K562 (cell line): Measurements from ENCODE around the gene ZFPM1. TPM values are rescaled to one million over a fixed set of nuclear protein-coding genes. Genes with fewer than 3 reads are reported as not detected.

Experiments
- CBX1 ChIP-seq: sonication (generic); IDR thresholded peaks from 2 replicates; pipeline ENCODE4 v1.6.1; 2016; ENCODE audit warnings: antibody characterized with exemption, low read depth, mild to moderate bottlenecking
- COPS2 ChIP-seq: fragments of 450-650 bp; conservative IDR thresholded peaks from 2 replicates; pipeline ENCODE4 v1.6.1; 2016; ENCODE audit warnings: mild to moderate bottlenecking, moderate library complexity
- EHMT2 ChIP-seq: fragments of 450-650 bp; IDR thresholded peaks from 2 replicates; pipeline ENCODE4 v1.6.1; 2018; ENCODE audit warnings: antibody characterized with exemption
- ELF2 ChIP-seq: fragments of 250-450 bp; sonication (Bioruptor Pico); IDR thresholded peaks from 2 replicates; pipeline ENCODE4 v1.5.0; 2021; ENCODE audit warnings: mild to moderate bottlenecking
- FOSL1 ChIP-seq: fragments of 200-800 bp; sonication (Bioruptor generic); conservative IDR thresholded peaks from 2 replicates; pipeline ENCODE4 v1.6.1; 2016; ENCODE audit warnings: missing genetic modification characterization, missing compliant biosample characterization
- JUN ChIP-seq, 2 experiments: sonication (generic) in 1 of 2; formaldehyde crosslinking in 1 of 2; IDR thresholded peaks; 2 replicates each; pipeline versions ENCODE4 v1.6.1 to v1.8.0; 2012 to 2022; ENCODE audit warnings: borderline replicate concordance in 2 of 2, mild to moderate bottlenecking in 2 of 2, improper control_type of control experiment in 1 of 2, low read depth in 1 of 2, low read length in 1 of 2, missing genetic modification reagents in 1 of 2
- KLF13 ChIP-seq: fragments of 450-650 bp; IDR thresholded peaks from 2 replicates; pipeline ENCODE4 v1.6.1; 2016; ENCODE audit warnings: missing genetic modification characterization, low read depth, mild to moderate bottlenecking, missing compliant biosample characterization, moderate library complexity, borderline replicate concordance
- NELFE ChIP-seq: IDR thresholded peaks from 2 replicates; pipeline ENCODE4 v1.6.1; 2011; ENCODE audit warnings: mild to moderate bottlenecking; ENCODE audit not compliant: insufficient read depth, insufficient read length
- NFYB ChIP-seq: IDR thresholded peaks from 2 replicates; pipeline ENCODE4 v1.6.1; 2011; ENCODE audit warnings: mild to moderate bottlenecking, moderate library complexity; ENCODE audit not compliant: insufficient read length; ENCODE audit errors: extremely low read depth
- RBM22 ChIP-seq: fragments of 200-400 bp; formaldehyde crosslinking; IDR thresholded peaks from 2 replicates; pipeline ENCODE4 v1.6.1; 2018; ENCODE audit warnings: low read length, low read depth; ENCODE audit not compliant: poor library complexity, severe bottlenecking
- RBM34 ChIP-seq: fragments of 200-400 bp; formaldehyde crosslinking; IDR thresholded peaks from 2 replicates; pipeline ENCODE4 v1.6.1; 2018; ENCODE audit warnings: low read length, borderline replicate concordance; ENCODE audit not compliant: insufficient read depth
- STAT5A ChIP-seq: IDR thresholded peaks from 2 replicates; pipeline ENCODE4 v1.6.1; 2012; ENCODE audit warnings: low read length, inconsistent platforms, borderline replicate concordance
- ZBED1 ChIP-seq: IDR thresholded peaks from 2 replicates; pipeline ENCODE4 v1.6.1; 2014
- ZNF707 ChIP-seq: fragments of 250-450 bp; sonication (Bioruptor Pico); conservative IDR thresholded peaks from 2 replicates; pipeline ENCODE4 v1.8.0; 2022; ENCODE audit warnings: inconsistent platforms, mild to moderate bottlenecking, moderate library complexity
- ZNF76 ChIP-seq: fragments of 250-450 bp; sonication (Bioruptor Pico); IDR thresholded peaks from 2 replicates; pipeline ENCODE4 v1.4.0; 2020; ENCODE audit warnings: mild to moderate bottlenecking, moderate library complexity, borderline replicate concordance
- polyA plus RNA-seq, 8 experiments: library from polyadenylated mRNA; depleted of rRNA in 4 of 8; stranded (reverse) in 5 of 8; unstranded in 3 of 8; fragments of >200 nt; fragmentation: Nextera tagmentation in 2 of 8; fragmentation: Illumina TruSeq in 1 of 8; extraction: Ambion mirVana in 2 of 8; extraction: Trizol in 1 of 8; gene quantifications; 2 replicates each; pipeline versions ENCODE4 v1.2.1 to v1.2.3, GENCODE V29; 2011 to 2014; ENCODE audit warnings: inconsistent platforms in 1 of 8, missing spikeins in 1 of 8
- total RNA-seq, 7 experiments: library from RNA; depleted of rRNA in 6 of 7; stranded (reverse); fragments of >200 nt in 6 of 7; fragmentation: Illumina TruSeq in 2 of 7; extraction: Trizol in 2 of 7; gene quantifications; 2 replicates each; pipeline versions ENCODE4 v1.2.1 to v1.2.3, GENCODE V29; 2011 to 2021; ENCODE audit warnings: low replicate concordance in 1 of 7
- TF ChIP-seq, protein P1 (sequence below): fragments of 450-650 bp; IDR thresholded peaks from 2 replicates; pipeline ENCODE4 v1.6.1; 2018; ENCODE audit warnings: mild to moderate bottlenecking, low read depth; ENCODE audit not compliant: partially characterized antibody
- TF ChIP-seq, protein P2 (sequence below): IDR thresholded peaks from 3 replicates; pipeline ENCODE4 v1.6.1; 2011; ENCODE audit warnings: borderline replicate concordance, mild to moderate bottlenecking, moderate library complexity; ENCODE audit not compliant: insufficient read length; ENCODE audit errors: extremely low read depth
- TF ChIP-seq, protein P3 (sequence below): fragments of 450-650 bp; IDR thresholded peaks from 2 replicates; pipeline ENCODE4 v1.6.1; 2016; ENCODE audit warnings: low read depth, mild to moderate bottlenecking, moderate library complexity
- TF ChIP-seq, protein P4 (sequence below), 3 experiments: IDR thresholded peaks in 2 of 3; conservative IDR thresholded peaks in 1 of 3; 2 replicates each; pipeline ENCODE4 v1.5.1; 2011 to 2012; ENCODE audit warnings: low read length in 3 of 3, mild to moderate bottlenecking in 3 of 3, control low read depth in 2 of 3, improper control_type of control experiment in 1 of 3, inconsistent platforms in 1 of 3, low read depth in 1 of 3, mixed read lengths in 1 of 3, moderate library complexity in 1 of 3; ENCODE audit not compliant: insufficient read depth in 2 of 3

ZFPM1 gene
- total and polyA plus RNA-seq, 9 of the 15 experiments (the other 6 are each of a cell fraction or from before 2014, with no cell fraction given): 0.03 to 35.9 (median 1.4) TPM

DNA sequence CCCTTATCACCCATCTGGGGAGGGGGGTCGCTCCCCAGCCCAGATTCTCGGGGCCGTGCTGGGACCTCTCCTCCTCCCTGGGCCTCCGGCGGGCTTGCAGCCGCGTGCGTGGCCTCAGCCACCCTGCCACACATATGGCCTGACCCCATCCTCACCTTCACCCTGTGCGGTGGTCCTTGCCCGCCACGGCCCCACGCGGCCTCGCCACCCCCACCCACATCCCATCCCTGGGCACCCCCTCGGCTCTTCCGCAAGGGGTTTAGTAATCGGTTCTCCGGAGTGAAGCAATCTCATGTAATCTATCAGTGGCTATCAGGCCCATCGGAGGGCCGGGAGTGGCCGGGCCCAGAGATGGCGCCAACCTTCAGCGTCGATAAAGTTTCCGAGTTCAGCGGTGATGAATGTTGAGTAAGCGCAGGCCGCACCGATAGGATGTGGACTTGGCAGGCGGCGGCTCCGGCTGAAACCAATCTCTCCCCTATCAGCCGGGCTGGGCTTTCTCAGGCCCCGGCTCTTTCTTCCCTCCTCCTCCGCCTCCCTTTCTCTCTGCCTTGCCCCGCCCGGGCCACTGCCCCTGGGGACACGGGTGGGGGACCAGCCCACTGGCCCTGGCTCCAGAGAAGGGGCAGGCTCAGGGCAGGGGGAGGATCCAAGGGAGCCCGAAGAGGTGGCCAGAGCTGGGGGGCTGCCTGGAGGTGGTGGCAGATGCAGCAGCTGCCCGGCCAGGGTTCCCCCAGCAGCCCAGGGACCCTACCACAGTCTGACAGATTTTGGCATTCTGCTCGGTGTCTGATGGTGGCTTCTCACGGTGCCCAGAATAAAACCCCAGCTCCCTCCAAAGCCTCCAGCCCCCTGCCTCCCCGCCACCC is 20.8 kb downstream of the ZFPM1 start (continued):
- TF ChIP-seq ZNF707 (CRISPR knock-in tag) (no peak), ELF2 (CRISPR knock-in tag) (no peak), COPS2 (no peak), FOSL1 (tag) (peak; percentile 80), ZBED1 (no peak), JUN (IDR thresholded peaks at IDR 0.05; ENCODE audit: borderline replicate concordance, low read depth, low read length) (no peak), JUN (CRISPR knock-in tag; IDR thresholded peaks at IDR 0.05; ENCODE audit: borderline replicate concordance) (no peak), STAT5A (no peak), RBM34 (no peak), ZNF76 (CRISPR knock-in tag) (no peak), CBX1 (no peak), NFYB (no peak), EHMT2 (no peak), KLF13 (tag) (no peak), RBM22 (no peak), NELFE (no peak)
- TF ChIP-seq, protein P1, sequence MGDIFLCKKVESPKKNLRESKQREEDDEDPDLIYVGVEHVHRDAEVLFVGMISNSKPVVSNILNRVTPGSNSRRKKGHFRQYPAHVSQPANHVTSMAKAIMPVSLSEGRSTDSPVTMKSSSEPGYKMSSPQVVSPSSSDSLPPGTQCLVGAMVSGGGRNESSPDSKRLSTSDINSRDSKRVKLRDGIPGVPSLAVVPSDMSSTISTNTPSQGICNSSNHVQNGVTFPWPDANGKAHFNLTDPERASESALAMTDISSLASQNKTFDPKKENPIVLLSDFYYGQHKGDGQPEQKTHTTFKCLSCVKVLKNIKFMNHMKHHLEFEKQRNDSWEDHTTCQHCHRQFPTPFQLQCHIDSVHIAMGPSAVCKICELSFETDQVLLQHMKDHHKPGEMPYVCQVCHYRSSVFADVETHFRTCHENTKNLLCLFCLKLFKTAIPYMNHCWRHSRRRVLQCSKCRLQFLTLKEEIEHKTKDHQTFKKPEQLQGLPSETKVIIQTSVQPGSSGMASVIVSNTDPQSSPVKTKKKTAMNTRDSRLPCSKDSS: no peak
- TF ChIP-seq, protein P2, sequence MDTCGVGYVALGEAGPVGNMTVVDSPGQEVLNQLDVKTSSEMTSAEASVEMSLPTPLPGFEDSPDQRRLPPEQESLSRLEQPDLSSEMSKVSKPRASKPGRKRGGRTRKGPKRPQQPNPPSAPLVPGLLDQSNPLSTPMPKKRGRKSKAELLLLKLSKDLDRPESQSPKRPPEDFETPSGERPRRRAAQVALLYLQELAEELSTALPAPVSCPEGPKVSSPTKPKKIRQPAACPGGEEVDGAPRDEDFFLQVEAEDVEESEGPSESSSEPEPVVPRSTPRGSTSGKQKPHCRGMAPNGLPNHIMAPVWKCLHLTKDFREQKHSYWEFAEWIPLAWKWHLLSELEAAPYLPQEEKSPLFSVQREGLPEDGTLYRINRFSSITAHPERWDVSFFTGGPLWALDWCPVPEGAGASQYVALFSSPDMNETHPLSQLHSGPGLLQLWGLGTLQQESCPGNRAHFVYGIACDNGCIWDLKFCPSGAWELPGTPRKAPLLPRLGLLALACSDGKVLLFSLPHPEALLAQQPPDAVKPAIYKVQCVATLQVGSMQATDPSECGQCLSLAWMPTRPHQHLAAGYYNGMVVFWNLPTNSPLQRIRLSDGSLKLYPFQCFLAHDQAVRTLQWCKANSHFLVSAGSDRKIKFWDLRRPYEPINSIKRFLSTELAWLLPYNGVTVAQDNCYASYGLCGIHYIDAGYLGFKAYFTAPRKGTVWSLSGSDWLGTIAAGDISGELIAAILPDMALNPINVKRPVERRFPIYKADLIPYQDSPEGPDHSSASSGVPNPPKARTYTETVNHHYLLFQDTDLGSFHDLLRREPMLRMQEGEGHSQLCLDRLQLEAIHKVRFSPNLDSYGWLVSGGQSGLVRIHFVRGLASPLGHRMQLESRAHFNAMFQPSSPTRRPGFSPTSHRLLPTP: no peak
- TF ChIP-seq, protein P3, sequence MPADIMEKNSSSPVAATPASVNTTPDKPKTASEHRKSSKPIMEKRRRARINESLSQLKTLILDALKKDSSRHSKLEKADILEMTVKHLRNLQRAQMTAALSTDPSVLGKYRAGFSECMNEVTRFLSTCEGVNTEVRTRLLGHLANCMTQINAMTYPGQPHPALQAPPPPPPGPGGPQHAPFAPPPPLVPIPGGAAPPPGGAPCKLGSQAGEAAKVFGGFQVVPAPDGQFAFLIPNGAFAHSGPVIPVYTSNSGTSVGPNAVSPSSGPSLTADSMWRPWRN: no peak
- TF ChIP-seq, protein P4, sequence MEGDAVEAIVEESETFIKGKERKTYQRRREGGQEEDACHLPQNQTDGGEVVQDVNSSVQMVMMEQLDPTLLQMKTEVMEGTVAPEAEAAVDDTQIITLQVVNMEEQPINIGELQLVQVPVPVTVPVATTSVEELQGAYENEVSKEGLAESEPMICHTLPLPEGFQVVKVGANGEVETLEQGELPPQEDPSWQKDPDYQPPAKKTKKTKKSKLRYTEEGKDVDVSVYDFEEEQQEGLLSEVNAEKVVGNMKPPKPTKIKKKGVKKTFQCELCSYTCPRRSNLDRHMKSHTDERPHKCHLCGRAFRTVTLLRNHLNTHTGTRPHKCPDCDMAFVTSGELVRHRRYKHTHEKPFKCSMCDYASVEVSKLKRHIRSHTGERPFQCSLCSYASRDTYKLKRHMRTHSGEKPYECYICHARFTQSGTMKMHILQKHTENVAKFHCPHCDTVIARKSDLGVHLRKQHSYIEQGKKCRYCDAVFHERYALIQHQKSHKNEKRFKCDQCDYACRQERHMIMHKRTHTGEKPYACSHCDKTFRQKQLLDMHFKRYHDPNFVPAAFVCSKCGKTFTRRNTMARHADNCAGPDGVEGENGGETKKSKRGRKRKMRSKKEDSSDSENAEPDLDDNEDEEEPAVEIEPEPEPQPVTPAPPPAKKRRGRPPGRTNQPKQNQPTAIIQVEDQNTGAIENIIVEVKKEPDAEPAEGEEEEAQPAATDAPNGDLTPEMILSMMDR (IDR thresholded peaks at IDR 0.05 in 2 of 3, conservative IDR thresholded peaks at IDR 0.05 in 1 of 3; ENCODE audit: insufficient read depth in 2 of 3, low read depth in 1 of 3, low read length in 3 of 3): no peak
